Activated CD4-positive, alpha-beta memory T cell treated with anti-CD3 and anti-CD28 coated beads for 36 hours (primary cell): ENCODE results near the gene SPOCK2. TPM values are rescaled to one million over a fixed set of nuclear protein-coding genes. Genes with fewer than 3 reads are reported as not detected.

Experiments used
- CTCF ChIA-PET: fragments of 350-600 bp; sonication (Branson Sonifier 250); formaldehyde crosslinking; loops from one replicate; lab custom pipeline; 2021; ENCODE audit warnings: antibody characterized with exemption, inconsistent platforms; lab: Charles Lee
- POLR2A ChIA-PET: fragments of 350-600 bp; sonication (Branson Sonifier 250); formaldehyde crosslinking; loops from one replicate; lab custom pipeline; 2021; ENCODE audit warnings: antibody characterized with exemption; lab: Charles Lee
- DNase-seq: peaks from one replicate; pipeline ENCODE4 v3.0.0-alpha.2; 2020
- H3K27ac Mint-ChIP-seq: one replicate; pipeline ENCODE4 v1.8.0; 2021; ENCODE audit warnings: mixed read lengths
- H3K27me3 Mint-ChIP-seq: one replicate; pipeline ENCODE4 v1.8.0; 2021; ENCODE audit warnings: mixed read lengths
- H3K36me3 Mint-ChIP-seq: one replicate; pipeline ENCODE4 v1.8.0; 2021; ENCODE audit warnings: mixed read lengths
- H3K4me1 Mint-ChIP-seq: one replicate; pipeline ENCODE4 v1.8.0; 2021; ENCODE audit warnings: low read depth, mixed read lengths
- H3K4me3 Mint-ChIP-seq: one replicate; pipeline ENCODE4 v1.8.0; 2021; ENCODE audit warnings: mild to moderate bottlenecking, mixed read lengths
- H3K9me3 Mint-ChIP-seq: one replicate; pipeline ENCODE4 v1.8.0; 2021; ENCODE audit warnings: mixed read lengths
- intact Hi-C: fragments of 100-400 bp; cut with micrococcal nuclease; formaldehyde crosslinking; loops from one replicate; pipeline ENCODE4 v1.15.1; 2023
- total RNA-seq, 2 experiments: library from RNA; stranded (reverse); gene quantifications; one replicate each; pipeline ENCODE4 v1.2.3, GENCODE V29; 2021

The SPOCK2 gene
- total RNA-seq, 2 experiments from 2014 or later: 216 to 218 TPM

- ChIA-PET POLR2A (no interaction called here), CTCF (interaction anchor here (0.9 to 1.3 kb wide), 3 partner anchors 9 to 272 kb away, joined by 3 to 5 read pairs (median 4); no protein-coding TSS in a partner anchor)
- intact Hi-C loops: no loop called here
- Mint-ChIP-seq H3K4me3 (no peak overlapping the region), H3K27me3 (no peaks in the 10 kb centered on the region), H3K4me1 (peaks cover 26% of the 10 kb centered on the region), H3K27ac (peak overlapping the region; percentile 66), H3K36me3 (peaks cover 60% of the 10 kb centered on the region), H3K9me3 (no peaks in the 10 kb centered on the region)
- DNase-seq: no peak
These were observed 18.4 kb downstream of the SPOCK2 start for GRCh38 chr10:72069751-72070526.

GRCh38 chr10:72068901-72069446, 19.4 kb downstream of the SPOCK2 start:
- ChIA-PET CTCF (interaction anchor here (2.9 kb wide), 1 partner anchor 21 kb away, joined by 20 read pairs; no protein-coding TSS in a partner anchor), POLR2A (interaction anchor here (1.3 kb wide), 1 partner anchor 9 kb away, joined by 5 read pairs; no protein-coding TSS in a partner anchor)
- H3K9me3 Mint-ChIP-seq: no peaks in the 10 kb centered on the region
- H3K4me1 Mint-ChIP-seq: peaks cover 16% of the 10 kb centered on the region
- H3K27ac Mint-ChIP-seq: peak overlapping the region; percentile 53
- H3K36me3 Mint-ChIP-seq: peaks cover 61% of the 10 kb centered on the region
- no peaks in the 10 kb centered on the region for H3K27me3 Mint-ChIP-seq
- intact Hi-C loops: no loop called here
- no peak overlapping the region for H3K4me3 Mint-ChIP-seq
- DNase-seq: no peak

- no peak for DNase-seq
- CTCF ChIA-PET: interaction anchor here (2.9 kb wide), 1 partner anchor 20 kb away, joined by 20 read pairs; no protein-coding TSS in a partner anchor
- POLR2A ChIA-PET: interaction anchor here (1.3 to 1.9 kb wide), 2 partner anchors 9 to 20 kb away, joined by 5 read pairs; partner anchors contain the start of gene SPOCK2
- Mint-ChIP-seq H3K4me1 (peaks cover 16% of the 10 kb centered on the region), H3K36me3 (peaks cover 62% of the 10 kb centered on the region), H3K27ac (peak overlapping the region; percentile 23), H3K27me3 (no peaks in the 10 kb centered on the region), H3K9me3 (no peaks in the 10 kb centered on the region), H3K4me3 (no peak overlapping the region)
- intact Hi-C loops: no loop called here
These were observed 20.1 kb downstream of the SPOCK2 start for GRCh38 chr10:72068126-72068765.

- POLR2A ChIA-PET: interaction anchor here (1.0 to 1.9 kb wide), 2 partner anchors 12 to 21 kb away, joined by 3 to 5 read pairs; partner anchors contain the start of gene SPOCK2
- Mint-ChIP-seq H3K27ac (no peak overlapping the region), H3K36me3 (peaks cover 58% of the 10 kb centered on the region), H3K4me3 (no peak overlapping the region), H3K4me1 (peaks cover 16% of the 10 kb centered on the region), H3K9me3 (no peaks in the 10 kb centered on the region), H3K27me3 (no peaks in the 10 kb centered on the region)
- DNase-seq: no peak
- intact Hi-C loops: no loop called here
- CTCF ChIA-PET: interaction anchor here (1.0 to 2.9 kb wide), 3 partner anchors 19 to 171 kb away, joined by 3 to 20 read pairs (median 3); no protein-coding TSS in a partner anchor
These were observed 20.8 kb downstream of the SPOCK2 start for GRCh38 chr10:72067463-72068125.

- Mint-ChIP-seq H3K36me3 (peaks cover 56% of the 10 kb centered on the region), H3K27me3 (no peaks in the 10 kb centered on the region), H3K27ac (no peak overlapping the region), H3K4me3 (no peak overlapping the region), H3K9me3 (no peaks in the 10 kb centered on the region), H3K4me1 (peaks cover 18% of the 10 kb centered on the region)
- DNase-seq: no peak
- intact Hi-C loops: no loop called here
- CTCF ChIA-PET: interaction anchor here (0.7 to 2.9 kb wide), 6 partner anchors 13 to 211 kb away, joined by 3 to 20 read pairs (median 4); no protein-coding TSS in a partner anchor
- POLR2A ChIA-PET: interaction anchor here (0.7 to 1.9 kb wide), 3 partner anchors 13 to 22 kb away, joined by 3 to 5 read pairs (median 3); partner anchors contain the start of gene SPOCK2
These were observed 21.8 kb downstream of the SPOCK2 start for GRCh38 chr10:72066318-72067284.

GRCh38 chr10:72065439-72066025, 22.8 kb downstream of the SPOCK2 start:
- no peak for DNase-seq
- Mint-ChIP-seq H3K4me1 (peaks cover 18% of the 10 kb centered on the region), H3K27me3 (no peaks in the 10 kb centered on the region), H3K36me3 (peaks cover 59% of the 10 kb centered on the region), H3K9me3 (no peaks in the 10 kb centered on the region), H3K4me3 (no peak overlapping the region), H3K27ac (no peak overlapping the region)
- intact Hi-C loops: no loop called here
- POLR2A ChIA-PET: interaction anchor here (0.7 kb wide), 1 partner anchor 22 kb away, joined by 3 read pairs; no protein-coding TSS in a partner anchor
- CTCF ChIA-PET: interaction anchor here (0.7 kb wide), 1 partner anchor 124 kb away, joined by 4 read pairs; no protein-coding TSS in a partner anchor

GRCh38 chr10:72063703-72064391, 24.5 kb downstream of the SPOCK2 start:
- POLR2A ChIA-PET: no interaction called here
- peak overlapping the region; percentile 28 for H3K27ac Mint-ChIP-seq
- intact Hi-C loops: no loop called here

GRCh38 chr10:72062832-72063702, 25.3 kb downstream of the SPOCK2 start:
- CTCF ChIA-PET: interaction anchor here (1.3 to 2.8 kb wide), 4 partner anchors 14 to 274 kb away, joined by 3 to 24 read pairs (median 3); no protein-coding TSS in a partner anchor
- Mint-ChIP-seq H3K4me1 (peaks cover 26% of the 10 kb centered on the region), H3K27me3 (no peaks in the 10 kb centered on the region), H3K36me3 (peaks cover 41% of the 10 kb centered on the region), H3K9me3 (no peaks in the 10 kb centered on the region), H3K4me3 (no peak overlapping the region), H3K27ac (peak overlapping the region; percentile 28)
- DNase-seq: no peak
- POLR2A ChIA-PET: interaction anchor here (1.1 kb wide), 1 partner anchor 8 kb away, joined by 3 read pairs; no protein-coding TSS in a partner anchor
- intact Hi-C loops: no loop called here

More at GRCh38 chr10:72063703-72064391, 24.5 kb downstream of the SPOCK2 start:
- Mint-ChIP-seq H3K36me3 (peaks cover 47% of the 10 kb centered on the region), H3K4me3 (no peak overlapping the region), H3K9me3 (no peaks in the 10 kb centered on the region), H3K4me1 (peaks cover 22% of the 10 kb centered on the region), H3K27me3 (no peaks in the 10 kb centered on the region)
- no peak for DNase-seq
- CTCF ChIA-PET: interaction anchor here (1.6 to 2.8 kb wide), 2 partner anchors 15 to 155 kb away, joined by 3 to 24 read pairs; no protein-coding TSS in a partner anchor

GRCh38 chr10:72062382-72062781, 26.0 kb downstream of the SPOCK2 start:
- DNase-seq: no peak
- no peak overlapping the region for H3K4me3 Mint-ChIP-seq
- no peak overlapping the region for H3K27ac Mint-ChIP-seq
- H3K9me3 Mint-ChIP-seq: no peaks in the 10 kb centered on the region
- peaks cover 37% of the 10 kb centered on the region for H3K36me3 Mint-ChIP-seq
- ChIA-PET CTCF (interaction anchor here (1.3 to 2.8 kb wide), 4 partner anchors 13 to 275 kb away, joined by 3 to 24 read pairs (median 3); no protein-coding TSS in a partner anchor), POLR2A (interaction anchor here (1.1 kb wide), 1 partner anchor 9 kb away, joined by 3 read pairs; no protein-coding TSS in a partner anchor)
- peaks cover 26% of the 10 kb centered on the region for H3K4me1 Mint-ChIP-seq
- H3K27me3 Mint-ChIP-seq: no peaks in the 10 kb centered on the region
- intact Hi-C loops: no loop called here
